Upper lobe of right lung (tissue), 1 donor: ENCODE results near the gene PEX14. TPM values are rescaled to one million over a fixed set of nuclear protein-coding genes. Genes with fewer than 3 reads are reported as not detected.

ENCODE experiments used
- ATAC-seq: fragments of 200-7000 bp; cut with Tn5 transposase; one replicate; pipeline ENCODE4 v1.9.1; 2020; ENCODE audit warnings: mild to moderate bottlenecking, moderate library complexity
- DNase-seq: peaks from one replicate; pipeline ENCODE4 v3.0.0-alpha.2; 2020
- H3K27ac ChIP-seq: fragments of 200-600 bp; one replicate; pipeline ENCODE4 v1.8.0; 2022
- H3K27me3 ChIP-seq: fragments of 200-600 bp; one replicate; pipeline ENCODE4 v1.8.0; 2022; ENCODE audit warnings: mild to moderate bottlenecking
- H3K36me3 ChIP-seq: fragments of 200-600 bp; one replicate; pipeline ENCODE4 v1.8.0; 2022
- H3K4me1 ChIP-seq: fragments of 200-600 bp; one replicate; pipeline ENCODE4 v1.8.0; 2022
- H3K4me3 ChIP-seq: fragments of 200-600 bp; one replicate; pipeline ENCODE4 v1.8.0; 2022; ENCODE audit warnings: mild to moderate bottlenecking
- H3K9me3 ChIP-seq: fragments of 200-600 bp; one replicate; pipeline ENCODE4 v1.8.0; 2022
- CTCF ChIP-seq: fragments of 200-600 bp; IDR thresholded peaks from one replicate; pipeline ENCODE4 v1.8.0; 2022; ENCODE audit warnings: antibody characterized with exemption
- intact Hi-C: fragments of 100-400 bp; cut with DNase I; formaldehyde crosslinking; loops from one replicate; pipeline ENCODE4 v1.11.0; 2022
- total RNA-seq: library from RNA; stranded (reverse); fragmentation: NEBNext Ultra II Directional; extraction: Animal tissue kit (Norgen Biotek cat#: 25700); gene quantifications from one replicate; pipeline ENCODE4 v1.2.1, GENCODE V29; 2021
- donor health status: DM: no; HTN: yes; CAD: no; lungs with severe emphysema.

PEX14 gene
- total RNA-seq, 1 donor from 2014 or later, result 25.8 TPM

DNA sequence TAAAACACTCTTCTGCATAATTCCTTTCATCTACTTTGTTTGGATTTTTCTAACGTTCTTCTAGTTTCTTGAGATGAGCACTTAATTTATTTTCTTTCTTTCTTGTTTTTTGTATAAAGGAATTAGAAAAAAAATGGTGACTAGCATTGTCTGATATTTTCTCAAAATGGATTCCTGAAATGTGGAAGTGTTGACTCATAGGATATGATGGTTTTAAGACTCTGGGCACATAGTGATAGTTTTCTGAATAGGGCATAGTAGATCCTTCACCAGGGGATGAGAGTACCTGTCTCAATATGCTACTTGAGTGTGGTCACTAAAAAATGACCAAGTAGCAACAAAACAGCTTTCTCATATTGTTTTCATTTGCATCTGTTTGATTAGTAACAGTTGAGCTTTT, 100.9 kb downstream of the PEX14 start:
- Histone ChIP-seq H3K36me3 (no peaks in the 10 kb centered on the region), H3K4me1 (no peaks in the 10 kb centered on the region), H3K27ac (no peak overlapping the region), H3K9me3 (no peaks in the 10 kb centered on the region), H3K4me3 (no peak overlapping the region), H3K27me3 (no peaks in the 10 kb centered on the region)
- ATAC-seq, result no peak
- intact Hi-C loops, result no loop called here
- DNase-seq, result no peak
- TF ChIP-seq CTCF, result no peak

DNA sequence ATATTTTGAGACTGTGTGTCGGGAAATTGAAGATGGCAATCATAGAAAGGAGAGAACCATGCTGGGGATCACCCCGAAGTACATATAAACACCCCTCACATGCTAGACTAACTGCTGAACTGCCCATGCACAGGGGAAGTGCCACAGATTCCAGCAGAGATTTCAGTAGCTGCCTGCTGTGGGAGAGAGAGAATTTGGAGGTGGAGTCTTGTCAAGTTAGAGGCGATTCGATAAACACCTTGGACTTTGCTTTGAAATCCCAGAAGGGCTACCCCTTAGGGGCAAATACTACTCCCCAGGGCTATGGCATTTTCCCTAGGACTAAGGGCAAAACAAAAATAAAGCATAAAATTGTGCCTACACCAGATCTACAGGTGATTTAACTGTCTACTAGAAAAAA, 103.3 kb downstream of the PEX14 start:
- no peak for TF ChIP-seq CTCF
- Histone ChIP-seq H3K9me3 (no peaks in the 10 kb centered on the region), H3K4me3 (no peak overlapping the region), H3K36me3 (no peaks in the 10 kb centered on the region), H3K27me3 (no peaks in the 10 kb centered on the region), H3K4me1 (no peaks in the 10 kb centered on the region), H3K27ac (no peak overlapping the region)
- intact Hi-C loops, result no loop called here
- no peak for DNase-seq
- ATAC-seq, result no peak

- H3K36me3 ChIP-seq, result no peaks in the 10 kb centered on the region
- H3K27me3 ChIP-seq, result no peaks in the 10 kb centered on the region
- DNase-seq (no peak), ATAC-seq (peak; percentile 29)
- H3K9me3 ChIP-seq, result no peaks in the 10 kb centered on the region
- intact Hi-C loops, result no loop called here
- H3K27ac ChIP-seq, result no peak overlapping the region
- no peak overlapping the region for H3K4me3 ChIP-seq
- no peaks in the 10 kb centered on the region for H3K4me1 ChIP-seq
- TF ChIP-seq CTCF, result no peak
Observed at GRCh38 chr1:10583641-10584040, 108.9 kb downstream of the PEX14 start.

- Histone ChIP-seq H3K9me3 (no peaks in the 10 kb centered on the region), H3K36me3 (no peaks in the 10 kb centered on the region), H3K4me1 (no peaks in the 10 kb centered on the region), H3K27ac (no peak overlapping the region), H3K4me3 (no peak overlapping the region), H3K27me3 (no peaks in the 10 kb centered on the region)
- no peak for ATAC-seq
- no peak for TF ChIP-seq CTCF
- intact Hi-C loops, result no loop called here
- DNase-seq, result no peak
Observed at GRCh38 chr1:10585242-10585641, 110.5 kb downstream of the PEX14 start.

DNA sequence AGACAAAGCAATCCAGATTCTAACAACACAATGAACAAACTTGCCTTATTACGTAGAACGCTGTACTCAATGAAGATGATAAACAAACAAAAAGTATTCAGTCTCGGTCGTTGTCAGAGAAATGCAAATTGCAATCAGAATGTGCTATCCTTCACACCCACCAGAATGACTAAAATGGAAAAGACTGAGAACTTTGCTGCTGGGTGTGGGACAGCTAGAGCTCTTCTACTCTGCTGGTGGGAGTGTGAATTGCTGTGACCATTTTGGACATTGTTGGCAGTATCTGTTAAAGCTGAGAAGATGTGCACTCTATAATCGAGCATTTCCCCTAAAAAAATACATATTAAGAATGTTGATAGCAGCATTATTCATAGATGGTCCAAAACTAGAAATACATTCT, 111.4 kb downstream of the PEX14 start:
- no peaks in the 10 kb centered on the region for H3K36me3 ChIP-seq
- TF ChIP-seq CTCF, result no peak

DNA sequence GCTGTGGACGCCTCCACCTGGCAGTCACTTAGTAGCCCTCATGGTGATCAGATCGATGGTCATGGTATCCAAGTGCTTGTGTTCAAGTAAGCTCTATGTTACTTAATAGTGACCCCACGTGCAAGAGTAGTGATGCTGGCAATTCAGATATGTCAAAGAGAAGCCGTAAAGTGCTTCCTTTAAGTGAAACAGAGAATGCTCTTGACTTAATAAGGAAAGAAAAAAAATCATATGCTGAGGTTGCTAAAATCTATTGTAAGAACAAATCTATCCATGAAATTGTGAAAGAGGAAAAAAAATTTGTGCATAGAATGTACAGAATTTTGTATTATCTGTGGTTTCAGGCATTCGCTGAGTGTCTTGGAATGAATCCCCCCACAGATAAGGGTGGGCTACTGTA, 113.9 kb downstream of the PEX14 start:
- ATAC-seq, result no peak
- H3K4me1 ChIP-seq, result peaks cover 12% of the 10 kb centered on the region
- intact Hi-C loops, result no loop called here
- no peaks in the 10 kb centered on the region for H3K9me3 ChIP-seq
- no peaks in the 10 kb centered on the region for H3K27me3 ChIP-seq
- H3K36me3 ChIP-seq, result no peaks in the 10 kb centered on the region
- no peak for TF ChIP-seq CTCF
- H3K27ac ChIP-seq, result no peak overlapping the region
- H3K4me3 ChIP-seq, result no peak overlapping the region
- no peak for DNase-seq

More for the DNA sequence above, 111.4 kb downstream of the PEX14 start:
- no peaks in the 10 kb centered on the region for H3K9me3 ChIP-seq
- ATAC-seq (no peak), DNase-seq (no peak)
- no peak overlapping the region for H3K27ac ChIP-seq
- no peaks in the 10 kb centered on the region for H3K27me3 ChIP-seq
- intact Hi-C loops, result no loop called here
- H3K4me3 ChIP-seq, result no peak overlapping the region
- H3K4me1 ChIP-seq, result peaks cover 6% of the 10 kb centered on the region
